Right renal cortex interstitium (tissue), 3 donors: Measurements from ENCODE around the gene B3GNT7. TPM values are rescaled to one million over a fixed set of nuclear protein-coding genes. Genes with fewer than 3 reads are reported as not detected.

Experiments used
- DNase-seq, 3 donors: peaks; one replicate each; pipeline ENCODE4 v3.0.0-alpha.2; 2013; ENCODE audit warnings: low read depth in 3 of 3, low spot score in 2 of 3
- polyA plus RNA-seq, 3 donors: library from polyadenylated mRNA; unstranded; fragments of 120-200 nt; gene quantifications; one replicate each; pipeline ENCODE4 v1.2.1, GENCODE V29; 2013; ENCODE audit not compliant: insufficient read length in 3 of 3

The B3GNT7 gene
- polyA plus RNA-seq, 3 donors = 2.5 to 3.4 (median 2.8) TPM

- DNase-seq = no peak
Observed at GRCh38 chr2:231383416-231384108, 11.9 kb upstream of the B3GNT7 start.

- no peak for DNase-seq
Observed at GRCh38 chr2:231384109-231384435, 11.4 kb upstream of the B3GNT7 start.

- no peak for DNase-seq
Observed at GRCh38 chr2:231384970-231385369, 10.5 kb upstream of the B3GNT7 start.

- DNase-seq = no peak
Observed at GRCh38 chr2:231385429-231385828, 10.1 kb upstream of the B3GNT7 start.

- DNase-seq = no peak
Observed at GRCh38 chr2:231386446-231386845, 9.1 kb upstream of the B3GNT7 start.

GRCh38 chr2:231387904-231388724 lies 7.4 kb upstream of the B3GNT7 start:
- DNase-seq = no peak

GRCh38 chr2:231388725-231389346 lies 6.7 kb upstream of the B3GNT7 start:
- no peak for DNase-seq

- no peak for DNase-seq
Observed at GRCh38 chr2:231390667-231391066, 4.8 kb upstream of the B3GNT7 start.

- DNase-seq = no peak
Observed at GRCh38 chr2:231391981-231392380, 3.5 kb upstream of the B3GNT7 start.

GRCh38 chr2:231392431-231393148 lies 2.9 kb upstream of the B3GNT7 start:
- no peak for DNase-seq

GRCh38 chr2:231393149-231394131 lies 2.1 kb upstream of the B3GNT7 start:
- no peak for DNase-seq

GRCh38 chr2:231394211-231395141 lies 1.0 kb upstream of the B3GNT7 start:
- DNase-seq = no peak

- DNase-seq = no peak
Observed at GRCh38 chr2:231396058-231396821, 730 bp downstream of the B3GNT7 start.

GRCh38 chr2:231397011-231397927 lies 1.8 kb downstream of the B3GNT7 start:
- no peak for DNase-seq

- no peak for DNase-seq
Observed at GRCh38 chr2:231397928-231398294, 2.4 kb downstream of the B3GNT7 start.

- DNase-seq = no peak
Observed at GRCh38 chr2:231398585-231398984, 3.1 kb downstream of the B3GNT7 start.
